GM21515 (cell line): ENCODE measurements around the gene ASH1L.
"Not testable (repeated sequence)": the region's sequence is repeated elsewhere in the genome, so short reads cannot be mapped to it uniquely, and the experiment has no call there.

ENCODE experiments used
- ATAC-seq: cut with Tn5 transposase; IDR thresholded peaks from one replicate; pipeline ENCODE4 v1.9.1; 2021; ENCODE audit not compliant: unreplicated experiment

Gene ASH1L

GRCh38 chr1:155309423-155310021, 253.1 kb downstream of the ASH1L start:
- ATAC-seq: no peak

GRCh38 chr1:155308493-155309422, 253.8 kb downstream of the ASH1L start, which contains the start of gene FDPS:
Gene FDPS, plus strand, starts transcription at chr1:155308866. Its CDS starts 924 bp downstream, at chr1:155309790.
- ATAC-seq: peak; percentile 96

GRCh38 chr1:155307247-155307740, 255.3 kb downstream of the ASH1L start:
- no peak for ATAC-seq

GRCh38 chr1:155305881-155306391, 256.7 kb downstream of the ASH1L start:
- no peak for ATAC-seq

GRCh38 chr1:155304558-155305063, 258.0 kb downstream of the ASH1L start:
- no peak for ATAC-seq

- no peak for ATAC-seq
Observed at GRCh38 chr1:155301342-155301841, 261.2 kb downstream of the ASH1L start, which contains the start of gene PKLR. Gene PKLR, minus strand, starts transcription at chr1:155301438. Its CDS starts 43 bp downstream, at chr1:155301395.

- ATAC-seq: no peak
Observed at GRCh38 chr1:155300553-155301329, 261.9 kb downstream of the ASH1L start.

- ATAC-seq: no peak
Observed at GRCh38 chr1:155300024-155300423, 262.6 kb downstream of the ASH1L start.

GRCh38 chr1:155297384-155297783, 265.2 kb downstream of the ASH1L start:
- ATAC-seq: no peak

- no peak for ATAC-seq
Observed at GRCh38 chr1:155296661-155297060, 265.9 kb downstream of the ASH1L start.

- no peak for ATAC-seq
Observed at GRCh38 chr1:155295942-155296267, 266.7 kb downstream of the ASH1L start.

- no peak for ATAC-seq
Observed at GRCh38 chr1:155295183-155295941, 267.2 kb downstream of the ASH1L start.

- ATAC-seq: no peak
Observed at GRCh38 chr1:155294520-155295182, 268.0 kb downstream of the ASH1L start.

GRCh38 chr1:155293086-155293749, 269.4 kb downstream of the ASH1L start:
- no peak for ATAC-seq

GRCh38 chr1:155291006-155291405, 271.6 kb downstream of the ASH1L start:
- not testable (repeated sequence) for ATAC-seq

GRCh38 chr1:155287987-155288543, 274.5 kb downstream of the ASH1L start:
- ATAC-seq: no peak

GRCh38 chr1:155286544-155286943, 276.1 kb downstream of the ASH1L start:
- ATAC-seq: no peak

GRCh38 chr1:155285631-155286044, 277.0 kb downstream of the ASH1L start:
- no peak for ATAC-seq
